K562 (cell line): Measurements from ENCODE around the gene GNAT1. TPM values are rescaled to one million over a fixed set of nuclear protein-coding genes. Genes with fewer than 3 reads are reported as not detected.
A peak's percentile ranks its signal among the peaks of the same experiment; 100 is the strongest.

ENCODE experiments used
- ELF1 ChIP-seq: fragments of 200-800 bp; sonication (Bioruptor generic); IDR thresholded peaks from 2 replicates; pipeline ENCODE4 v1.6.1; 2016; ENCODE audit warnings: missing genetic modification characterization, missing compliant biosample characterization
- JUND ChIP-seq, 2 experiments: IDR thresholded peaks; 2 replicates in 1 of 2; 3 replicates in 1 of 2; pipeline ENCODE4 v1.6.1; 2011; ENCODE audit warnings: borderline replicate concordance in 2 of 2, low read depth in 2 of 2, low read length in 2 of 2, improper control_type of control experiment in 1 of 2, missing biosample characterization in 1 of 2, missing genetic modification characterization in 1 of 2, missing genetic modification reagents in 1 of 2
- NFE2L1 ChIP-seq: fragments of 450-650 bp; IDR thresholded peaks from 2 replicates; pipeline ENCODE4 v1.6.1; 2016; ENCODE audit warnings: missing genetic modification characterization, low read depth, mild to moderate bottlenecking, missing compliant biosample characterization, moderate library complexity, borderline replicate concordance
- NR2C1 ChIP-seq, 2 experiments: fragments of 450-650 bp; IDR thresholded peaks; 2 replicates each; pipeline ENCODE4 v1.6.1; 2017; ENCODE audit warnings: mild to moderate bottlenecking in 2 of 2, antibody characterized with exemption in 1 of 2, inconsistent platforms in 1 of 2, missing compliant biosample characterization in 1 of 2, missing genetic modification characterization in 1 of 2
- RHOXF2B ChIP-seq: fragments of 250-450 bp; sonication (Bioruptor Pico); conservative IDR thresholded peaks from 2 replicates; pipeline ENCODE4 v1.5.1; 2021
- SMAD3 ChIP-seq: fragments of 450-650 bp; formaldehyde crosslinking; conservative IDR thresholded peaks from 2 replicates; pipeline ENCODE4 v1.4.0; 2020; ENCODE audit warnings: mild to moderate bottlenecking
- SMAD4 ChIP-seq: fragments of 250-450 bp; sonication (Bioruptor Pico); conservative IDR thresholded peaks from 2 replicates; pipeline ENCODE4 v1.8.0; 2021; ENCODE audit warnings: inconsistent platforms, mild to moderate bottlenecking, moderate library complexity
- SRF ChIP-seq, 2 experiments: fragments of 250-450, 450-650 bp in 1 of 2; sonication (Bioruptor Pico) in 1 of 2; sonication (generic) in 1 of 2; formaldehyde crosslinking; IDR thresholded peaks; 2 replicates each; pipeline versions ENCODE4 v1.5.0 to v1.5.1; 2020 to 2022; ENCODE audit warnings: mild to moderate bottlenecking in 1 of 2, missing genetic modification reagents in 1 of 2
- STAG1 ChIP-seq: sonication (generic); formaldehyde crosslinking; IDR thresholded peaks from 2 replicates; pipeline ENCODE4 v1.5.0; 2020; ENCODE audit warnings: missing genetic modification reagents, borderline replicate concordance
- TFAM ChIP-seq: fragments of 250-450 bp; sonication (Bioruptor Pico); conservative IDR thresholded peaks from 2 replicates; pipeline ENCODE4 v1.5.0; 2021; ENCODE audit warnings: mild to moderate bottlenecking, moderate library complexity
- TFAP4 ChIP-seq: sonication (generic); formaldehyde crosslinking; IDR thresholded peaks from 2 replicates; pipeline ENCODE4 v1.8.0; 2022; ENCODE audit warnings: missing genetic modification reagents, mild to moderate bottlenecking, moderate library complexity, borderline replicate concordance
- VEZF1 ChIP-seq: fragments of 200-800 bp; sonication (Bioruptor generic); IDR thresholded peaks from 2 replicates; pipeline ENCODE4 v1.6.1; 2017; ENCODE audit warnings: missing genetic modification characterization, missing compliant biosample characterization
- ZNF395 ChIP-seq: fragments of 200-800 bp; sonication (Bioruptor generic); IDR thresholded peaks from 2 replicates; pipeline ENCODE4 v1.6.1; 2017; ENCODE audit warnings: missing genetic modification characterization, missing compliant biosample characterization
- ZNF398 ChIP-seq: fragments of 250-450 bp; sonication (Bioruptor Pico); IDR thresholded peaks from 2 replicates; pipeline ENCODE4 v1.8.0; 2021; ENCODE audit warnings: moderate library complexity, mild to moderate bottlenecking, inconsistent platforms
- polyA plus RNA-seq, 8 experiments: library from polyadenylated mRNA; depleted of rRNA in 4 of 8; stranded (reverse) in 5 of 8; unstranded in 3 of 8; fragments of >200 nt; fragmentation: Nextera tagmentation in 2 of 8; fragmentation: Illumina TruSeq in 1 of 8; extraction: Ambion mirVana in 2 of 8; extraction: Trizol in 1 of 8; gene quantifications; 2 replicates each; pipeline versions ENCODE4 v1.2.1 to v1.2.3, GENCODE V29; 2011 to 2014; ENCODE audit warnings: inconsistent platforms in 1 of 8, missing spikeins in 1 of 8
- total RNA-seq, 7 experiments: library from RNA; depleted of rRNA in 6 of 7; stranded (reverse); fragments of >200 nt in 6 of 7; fragmentation: Illumina TruSeq in 2 of 7; extraction: Trizol in 2 of 7; gene quantifications; 2 replicates each; pipeline versions ENCODE4 v1.2.1 to v1.2.3, GENCODE V29; 2011 to 2021; ENCODE audit warnings: low replicate concordance in 1 of 7

GNAT1 gene
- total and polyA plus RNA-seq, 9 of the 15 experiments (the other 6 are each of a cell fraction or from before 2014, with no cell fraction given), result not detected

- TF ChIP-seq NFE2L1 (tag) (no peak), JUND (IDR thresholded peaks at IDR 0.05; ENCODE audit: borderline replicate concordance, low read depth, low read length) (peak; percentile 23; the same call in 1 of the 2 replicates), JUND (tag; IDR thresholded peaks at IDR 0.05; ENCODE audit: borderline replicate concordance, low read depth, low read length) (no peak; the same call in 2 of the 3 replicates), TFAP4 (CRISPR knock-in tag) (no peak), SRF (CRISPR knock-in tag; IDR thresholded peaks at IDR 0.05) (no peak), ZNF398 (CRISPR knock-in tag) (no peak), NR2C1 (IDR thresholded peaks at IDR 0.05) (no peak), NR2C1 (tag; IDR thresholded peaks at IDR 0.05) (no peak), SMAD3 (0 out of 2 replicates have a peak, but pooled peaks have one; percentile 30), STAG1 (CRISPR knock-in tag) (no peak), RHOXF2B (no peak), VEZF1 (CRISPR knock-in tag) (peak; percentile 87), ZNF395 (no peak), SMAD4 (CRISPR knock-in tag) (0 out of 2 replicates have a peak, but pooled peaks have one; percentile 50), ELF1 (tag) (no peak), TFAM (CRISPR knock-in tag) (no peak)
These were observed 54.6 kb downstream of the GNAT1 start (continued) for GRCh38 chr3:50245831-50246516.
